ENCODE results near the gene TTYH1.

The TTYH1 gene

GRCh38 chr19:54424201-54424600, 8.9 kb downstream of the TTYH1 start:
- DNase-seq (ENCODE audit: low read depth), result no peak

- no peak for DNase-seq (ENCODE audit: low read depth)
Observed at GRCh38 chr19:54424660-54425381, 9.6 kb downstream of the TTYH1 start.

- DNase-seq (ENCODE audit: low read depth), result no peak
Observed at GRCh38 chr19:54425382-54425723, 10.1 kb downstream of the TTYH1 start.

- DNase-seq (ENCODE audit: low read depth), result no peak
Observed at GRCh38 chr19:54426291-54426931, 11.1 kb downstream of the TTYH1 start.

- DNase-seq (ENCODE audit: low read depth), result no peak
Observed at GRCh38 chr19:54427586-54427985, 12.3 kb downstream of the TTYH1 start.

GRCh38 chr19:54428323-54429175, 13.3 kb downstream of the TTYH1 start:
- no peak for DNase-seq (ENCODE audit: low read depth)

- no peak for DNase-seq (ENCODE audit: low read depth)
Observed at GRCh38 chr19:54429176-54429495, 13.9 kb downstream of the TTYH1 start.

- no peak for DNase-seq (ENCODE audit: low read depth)
Observed at GRCh38 chr19:54429545-54430227, 14.4 kb downstream of the TTYH1 start.

GRCh38 chr19:54430306-54431254, 15.3 kb downstream of the TTYH1 start:
- DNase-seq (ENCODE audit: low read depth), result no peak

GRCh38 chr19:54431255-54431838, 16.1 kb downstream of the TTYH1 start:
- DNase-seq (ENCODE audit: low read depth), result no peak

- no peak for DNase-seq (ENCODE audit: low read depth)
Observed at GRCh38 chr19:54432144-54432738, 17.0 kb downstream of the TTYH1 start.

- DNase-seq (ENCODE audit: low read depth), result no peak
Observed at GRCh38 chr19:54433697-54434096, 18.4 kb downstream of the TTYH1 start.

- DNase-seq (ENCODE audit: low read depth), result no peak
Observed at GRCh38 chr19:54434112-54434872, 19.0 kb downstream of the TTYH1 start.

- DNase-seq (ENCODE audit: low read depth), result no peak
Observed at GRCh38 chr19:54434873-54435214, 19.6 kb downstream of the TTYH1 start.

GRCh38 chr19:54435551-54436016, 20.3 kb downstream of the TTYH1 start:
- no peak for DNase-seq (ENCODE audit: low read depth)

GRCh38 chr19:54436031-54436523, 20.8 kb downstream of the TTYH1 start:
- DNase-seq (ENCODE audit: low read depth), result no peak

- no peak for DNase-seq (ENCODE audit: low read depth)
Observed at GRCh38 chr19:54436628-54437252, 21.5 kb downstream of the TTYH1 start.

- no peak for DNase-seq (ENCODE audit: low read depth)
Observed at GRCh38 chr19:54439174-54439851, 24.0 kb downstream of the TTYH1 start.

GRCh38 chr19:54440641-54441040, 25.4 kb downstream of the TTYH1 start:
- DNase-seq (ENCODE audit: low read depth), result no peak

All from stromal cell of bone marrow (primary cell).